A673 (cell line): Measurements from ENCODE around the gene DMPK. TPM values are rescaled to one million over a fixed set of nuclear protein-coding genes. Genes with fewer than 3 reads are reported as not detected.

Experiments used
- BruUV-seq: library from RNA; stranded (reverse); fragments of 400-500 nt; replicated peaks from 2 replicates; lab custom pipeline; 2021; lab: Mats Ljungman, UMichigan
- CTCF ChIA-PET: fragments of 300-600 bp; sonication (Branson Sonifier 250); formaldehyde crosslinking; loops from one replicate; lab custom pipeline; 2022; ENCODE audit warnings: antibody characterized with exemption; lab: Charles Lee
- POLR2A ChIA-PET: fragments of 300-600 bp; sonication (Branson Sonifier 250); formaldehyde crosslinking; loops from one replicate; lab custom pipeline; 2022; ENCODE audit warnings: antibody characterized with exemption; ENCODE audit not compliant: low non-redundant PET; lab: Charles Lee
- DNase-seq: peaks from one replicate; pipeline ENCODE4 v3.0.0-alpha.2; 2015; ENCODE audit warnings: low spot score
- H3K27ac ChIP-seq: fragments of 200-600 bp; sonication (generic); 2 replicates; pipeline ENCODE4 v1.5.1; 2016; ENCODE audit warnings: mixed run types, low read depth, mild to moderate bottlenecking, mixed read lengths, antibody characterized with exemption, low read length; ENCODE audit not compliant: poor library complexity, severe bottlenecking
- H3K27me3 ChIP-seq: fragments of 200-600 bp; sonication (generic); replicated peaks from 2 replicates; pipeline ENCODE4 v1.6.1; 2017; ENCODE audit warnings: mixed run types, low read depth, mild to moderate bottlenecking, mixed read lengths, antibody characterized with exemption, low read length; ENCODE audit not compliant: insufficient read depth, poor library complexity
- H3K36me3 ChIP-seq: fragments of 200-600 bp; sonication (generic); 2 replicates; pipeline ENCODE4 v1.6.1; 2016; ENCODE audit warnings: mixed run types, mild to moderate bottlenecking, mixed read lengths, antibody characterized with exemption, low read length; ENCODE audit not compliant: insufficient read depth, poor library complexity, severe bottlenecking
- H3K4me1 ChIP-seq: fragments of 200-600 bp; sonication (generic); 2 replicates; pipeline ENCODE4 v1.6.1; 2017; ENCODE audit warnings: mixed run types, mild to moderate bottlenecking, mixed read lengths, antibody characterized with exemption, low read length; ENCODE audit not compliant: insufficient read depth, poor library complexity, severe bottlenecking
- H3K4me3 ChIP-seq: fragments of 200-600 bp; sonication (generic); 2 replicates; pipeline ENCODE4 v1.5.1; 2016; ENCODE audit warnings: low read depth, mixed run types, mild to moderate bottlenecking, mixed read lengths, low read length; ENCODE audit not compliant: poor library complexity, severe bottlenecking
- H3K9me3 ChIP-seq: fragments of 200-600 bp; sonication (generic); 2 replicates; pipeline ENCODE4 v1.6.1; 2016; ENCODE audit warnings: mixed run types, low read depth, mild to moderate bottlenecking, mixed read lengths, antibody characterized with exemption, low read length; ENCODE audit not compliant: poor library complexity, severe bottlenecking
- CTCF ChIP-seq: fragments of 300-800, 200-600 bp; sonication (generic); conservative IDR thresholded peaks from 2 replicates; pipeline ENCODE4 v1.5.1; 2017; ENCODE audit warnings: low read depth, mild to moderate bottlenecking, antibody characterized with exemption, low read length, moderate library complexity, mixed read lengths
- EZH2 ChIP-seq: fragments of 200-600 bp; sonication (generic); IDR thresholded peaks from 2 replicates; pipeline ENCODE4 v1.6.1; 2017; ENCODE audit warnings: borderline replicate concordance, low read depth, mild to moderate bottlenecking, mixed read lengths, antibody characterized with exemption, low read length; ENCODE audit not compliant: poor library complexity, severe bottlenecking
- intact Hi-C: fragments of 100-400 bp; cut with micrococcal nuclease; formaldehyde crosslinking; loops from one replicate; pipeline ENCODE4 v1.10.0; 2022; ENCODE audit not compliant: unreplicated experiment
- total RNA-seq: library from RNA; stranded (reverse); gene quantifications from 2 replicates; pipeline ENCODE4 v1.2.3, GENCODE V29; 2021

The DMPK gene
- total RNA-seq, 1 experiment from 2014 or later: 82.0 TPM

- ChIA-PET POLR2A (interaction anchor here (0.5 to 0.8 kb wide), 4 partner anchors 10 to 254 kb away, joined by 3 to 6 read pairs (median 3); partner anchors contain the start of genes DMWD and SIX5), CTCF (interaction anchor here (1.0 to 1.2 kb wide), 2 partner anchors 10 to 87 kb away, joined by 4 to 15 read pairs; partner anchors contain the start of genes QPCTL, SIX5 and SNRPD2)
- Histone ChIP-seq H3K27me3 (no peaks in the 10 kb centered on the region), H3K4me3 (peak overlapping the region; percentile 40), H3K4me1 (no peaks in the 10 kb centered on the region), H3K27ac (no peak overlapping the region), H3K9me3 (no peaks in the 10 kb centered on the region), H3K36me3 (peaks cover 25% of the 10 kb centered on the region)
- BruUV-seq: no TSS peak
- DNase-seq: peak; percentile 91
- TF ChIP-seq CTCF: peak; percentile 80
- no peak for TF ChIP-seq EZH2
- intact Hi-C loops: loop anchor here (10.0 kb wide), 1 partner anchor 85 kb away; the partner anchor contains the start of genes QPCTL and SNRPD2
Measured at GRCh38 chr19:45779231-45780145, 2.8 kb downstream of the DMPK start.

- no peak for DNase-seq
- Histone ChIP-seq H3K36me3 (peaks cover 25% of the 10 kb centered on the region), H3K9me3 (no peaks in the 10 kb centered on the region), H3K27ac (no peak overlapping the region), H3K4me3 (no peak overlapping the region), H3K4me1 (no peaks in the 10 kb centered on the region), H3K27me3 (no peaks in the 10 kb centered on the region)
- ChIA-PET CTCF (no interaction called here), POLR2A (no interaction called here)
- no peak for TF ChIP-seq CTCF
- no peak for TF ChIP-seq EZH2
- no TSS peak for BruUV-seq
- intact Hi-C loops: loop anchor here (10.0 kb wide), 1 partner anchor 83 kb away; the partner anchor contains the start of genes QPCTL and SNRPD2
Measured at GRCh38 chr19:45778010-45778661, 4.2 kb downstream of the DMPK start.

- intact Hi-C loops: loop anchor here (10.0 kb wide), 1 partner anchor 83 kb away; the partner anchor contains the start of genes QPCTL and SNRPD2
- no peaks in the 10 kb centered on the region for H3K4me1 ChIP-seq
- H3K36me3 ChIP-seq: peaks cover 25% of the 10 kb centered on the region
- no peaks in the 10 kb centered on the region for H3K9me3 ChIP-seq
- no peak for DNase-seq
- H3K27me3 ChIP-seq: no peaks in the 10 kb centered on the region
- ChIA-PET POLR2A (no interaction called here), CTCF (no interaction called here)
- TF ChIP-seq EZH2 (no peak), CTCF (no peak)
- H3K27ac ChIP-seq: no peak overlapping the region
- BruUV-seq: no TSS peak
- no peak overlapping the region for H3K4me3 ChIP-seq
Measured at GRCh38 chr19:45777395-45777961, 4.8 kb downstream of the DMPK start.
